ENCODE measurements around the gene TNS1. TPM values are rescaled to one million over a fixed set of nuclear protein-coding genes. Genes with fewer than 3 reads are reported as not detected.

Gene TNS1
- total RNA-seq, 1 experiment from 2014 or later: 6.2 TPM

- no peaks in the 10 kb centered on the region for H3K9me3 ChIP-seq (ENCODE audit: control insufficient read depth in 1 of 2, insufficient read depth in 1 of 2, low read depth in 1 of 2, low read length in 2 of 2)
- ATAC-seq: no peak
- H3K9ac ChIP-seq (ENCODE audit: low read length): no peak overlapping the region
- DNase-seq (ENCODE audit: low read depth, low spot score): no peak
- peaks cover 3 to 16% of the 10 kb centered on the region in 2 experiments; a peak in 3 of 4 replicates for H3K4me1 ChIP-seq (ENCODE audit: control insufficient read depth in 1 of 2, insufficient read depth in 2 of 2, low read length in 2 of 2)
- no peak overlapping the region for H3K4me2 ChIP-seq (ENCODE audit: low read length)
- CTCF ChIA-PET: no interaction called here
- no peaks in the 10 kb centered on the region for H3K27me3 ChIP-seq (ENCODE audit: insufficient read depth, low read length)
- no peak overlapping the region for H3K4me3 ChIP-seq (replicated peaks in 1 of 2; ENCODE audit: low read depth in 1 of 2, low read length in 2 of 2)
- RAD21 ChIA-PET (ENCODE audit: low non-redundant PET in 1 of 2, low total read pairs in 2 of 2, uncharacterized antibody in 2 of 2, unreplicated experiment in 2 of 2): no interaction called here
- H3K79me2 ChIP-seq (ENCODE audit: insufficient read depth, low read length): no peaks in the 10 kb centered on the region
- H2AFZ ChIP-seq (ENCODE audit: low read depth, low read length, poor library complexity, severe bottlenecking): no peak overlapping the region
- no peaks in the 10 kb centered on the region for H3K36me3 ChIP-seq (ENCODE audit: control insufficient read depth in 1 of 2, insufficient read depth in 2 of 2, low read length in 2 of 2)
- POLR2A ChIA-PET: no interaction called here
- TF ChIP-seq JUND (IDR thresholded peaks at IDR 0.05) (no peak), CTCF (IDR thresholded peaks at IDR 0.05 in 2 of 3, conservative IDR thresholded peaks at IDR 0.05 in 1 of 3; ENCODE audit: borderline replicate concordance in 1 of 3, insufficient read depth in 1 of 3, low read depth in 2 of 3, low read length in 2 of 3) (no peak), FOSL1 (IDR thresholded peaks at IDR 0.05; ENCODE audit: low read depth) (no peak)
- no peaks in the 10 kb centered on the region for H3K9me2 ChIP-seq (ENCODE audit: insufficient read depth)
- intact Hi-C loops (cut with micrococcal nuclease): no loop called here
- BruUV-seq (replicated peaks): no TSS peak
- no peak overlapping the region for H3K27ac ChIP-seq (ENCODE audit: low read depth, low read length)
- H4K20me1 ChIP-seq (ENCODE audit: insufficient read depth): no peaks in the 10 kb centered on the region
Observed at GRCh38 chr2:217823626-217824025, 179.2 kb downstream of the TNS1 start.

DNA sequence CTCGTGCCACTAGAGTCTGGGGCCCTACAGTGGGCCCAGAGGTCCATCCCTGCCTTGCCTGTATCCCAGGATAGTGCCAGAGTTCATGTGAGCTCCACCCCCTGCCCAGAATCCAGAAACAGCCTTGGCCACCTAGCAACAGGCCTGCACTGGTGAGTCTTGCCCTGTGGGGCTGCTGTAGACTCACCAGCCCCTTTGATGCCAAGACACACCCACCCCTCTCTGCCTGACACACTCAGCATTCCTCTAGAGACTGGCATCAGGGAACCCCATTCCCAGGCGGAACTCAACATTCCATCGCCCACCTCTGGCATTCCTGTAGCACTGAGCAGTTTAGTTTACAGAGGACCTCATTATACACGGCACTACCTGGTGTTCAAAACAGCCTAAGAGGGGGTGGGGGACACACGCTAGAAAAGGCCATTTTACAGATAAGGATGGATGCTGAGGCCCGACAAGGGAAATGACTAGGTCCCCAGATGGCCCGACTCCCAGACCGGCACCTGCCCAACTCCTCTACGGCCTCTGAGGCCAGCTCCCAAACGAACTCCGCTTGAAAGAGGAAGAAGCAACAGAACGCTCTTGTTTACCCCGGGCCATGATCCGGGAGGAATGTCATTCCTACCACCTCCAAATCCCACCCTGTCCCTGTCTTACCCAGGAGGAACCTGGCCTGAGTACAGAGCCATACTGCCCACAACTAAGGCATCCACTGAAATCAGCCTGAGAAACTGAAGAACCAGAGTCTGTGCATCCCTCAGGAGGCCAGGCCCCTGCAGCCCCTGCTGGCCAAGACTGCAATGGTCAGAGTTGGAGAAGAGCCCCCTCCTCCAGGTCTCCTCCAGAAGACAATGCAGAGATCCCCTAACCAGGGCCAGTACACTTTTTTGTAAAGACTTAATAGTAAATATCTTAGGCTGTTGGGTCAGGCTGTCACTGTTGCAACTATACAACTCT, 180.2 kb downstream of the TNS1 start:
- no peaks in the 10 kb centered on the region for H3K27me3 ChIP-seq (ENCODE audit: insufficient read depth, low read length)
- no peaks in the 10 kb centered on the region for H3K9me3 ChIP-seq (ENCODE audit: control insufficient read depth in 1 of 2, insufficient read depth in 1 of 2, low read depth in 1 of 2, low read length in 2 of 2)
- no peak overlapping the region for H3K27ac ChIP-seq (ENCODE audit: low read depth, low read length)
- no peaks in the 10 kb centered on the region for H3K79me2 ChIP-seq (ENCODE audit: insufficient read depth, low read length)
- RAD21 ChIA-PET (ENCODE audit: low non-redundant PET in 1 of 2, low total read pairs in 2 of 2, uncharacterized antibody in 2 of 2, unreplicated experiment in 2 of 2): no interaction called here
- BruUV-seq (replicated peaks): no TSS peak
- intact Hi-C loops (cut with micrococcal nuclease): no loop called here
- H4K20me1 ChIP-seq (ENCODE audit: insufficient read depth): no peaks in the 10 kb centered on the region
- peak overlapping the region; percentile 14; the same call in 1 of the 2 replicates for H3K4me2 ChIP-seq (ENCODE audit: low read length)
- H3K4me1 ChIP-seq (ENCODE audit: control insufficient read depth in 1 of 2, insufficient read depth in 2 of 2, low read length in 2 of 2): peaks cover 3 to 13% of the 10 kb centered on the region in 2 experiments; a peak in 3 of 4 replicates
- no peak overlapping the region for H2AFZ ChIP-seq (ENCODE audit: low read depth, low read length, poor library complexity, severe bottlenecking)
- H3K9me2 ChIP-seq (ENCODE audit: insufficient read depth): no peaks in the 10 kb centered on the region
- H3K9ac ChIP-seq (ENCODE audit: low read length): no peak overlapping the region
- DNase-seq (ENCODE audit: low read depth, low spot score) (no peak), ATAC-seq (peak; percentile 65)
- TF ChIP-seq CTCF (IDR thresholded peaks at IDR 0.05 in 2 of 3, conservative IDR thresholded peaks at IDR 0.05 in 1 of 3; ENCODE audit: borderline replicate concordance in 1 of 3, insufficient read depth in 1 of 3, low read depth in 2 of 3, low read length in 2 of 3): 0 out of 6 replicates have a peak, but pooled peaks of 1 of the 3 experiments have one; percentile 7
- TF ChIP-seq EGR1 (IDR thresholded peaks at IDR 0.05; ENCODE audit: low read depth): no peak
- no peaks in the 10 kb centered on the region for H3K36me3 ChIP-seq (ENCODE audit: control insufficient read depth in 1 of 2, insufficient read depth in 2 of 2, low read length in 2 of 2)
- POLR2A ChIA-PET: no interaction called here
- H3K4me3 ChIP-seq (replicated peaks in 1 of 2; ENCODE audit: low read depth in 1 of 2, low read length in 2 of 2): no peak overlapping the region
- CTCF ChIA-PET: no interaction called here

Measured in HCT116 (cell line).